Chondrocyte (in vitro differentiated cells): ENCODE results near the gene RHEB. TPM values are rescaled to one million over a fixed set of nuclear protein-coding genes. Genes with fewer than 3 reads are reported as not detected.
"Not testable (repeated sequence)": the region's sequence is repeated elsewhere in the genome, so short reads cannot be mapped to it uniquely, and the experiment has no call there.

Source experiments
- DNase-seq: peaks from one replicate; pipeline ENCODE4 v3.0.0; 2021; ENCODE audit warnings: mixed read lengths, low spot score
- H3K27ac Mint-ChIP-seq: one replicate; pipeline ENCODE4 v1.8.0; 2021; ENCODE audit warnings: mild to moderate bottlenecking, moderate library complexity, mixed read lengths; ENCODE audit not compliant: unreplicated experiment
- H3K27me3 Mint-ChIP-seq: 2 replicates; pipeline ENCODE4 v1.8.0; 2021; ENCODE audit warnings: low read depth, mixed read lengths
- H3K36me3 Mint-ChIP-seq: 2 replicates; pipeline ENCODE4 v1.8.0; 2021; ENCODE audit warnings: low read depth, mixed read lengths
- H3K4me1 Mint-ChIP-seq: 2 replicates; pipeline ENCODE4 v1.8.0; 2021; ENCODE audit warnings: low read depth, mild to moderate bottlenecking, mixed read lengths
- H3K4me3 Mint-ChIP-seq: one replicate; pipeline ENCODE4 v1.8.0; 2021; ENCODE audit warnings: mild to moderate bottlenecking, moderate library complexity, mixed read lengths; ENCODE audit not compliant: unreplicated experiment
- H3K9me3 Mint-ChIP-seq: 2 replicates; pipeline ENCODE4 v1.8.0; 2021; ENCODE audit warnings: low read depth, mixed read lengths
- CTCF ChIP-seq: fragments of 200-600 bp; sonication (generic); IDR thresholded peaks from 2 replicates; pipeline ENCODE4 v1.5.0; 2021; ENCODE audit warnings: antibody characterized with exemption, mild to moderate bottlenecking, moderate library complexity
- total RNA-seq: library from RNA; stranded (reverse); gene quantifications from 3 replicates; pipeline ENCODE4 v1.2.1, GENCODE V29; 2021

RHEB gene
- total RNA-seq, 1 donor from 2014 or later = 126 TPM

- Mint-ChIP-seq H3K9me3 (no peaks in the 10 kb centered on the region), H3K27ac (no peak overlapping the region), H3K4me1 (peaks cover 20% of the 10 kb centered on the region), H3K36me3 (peaks cover 2% of the 10 kb centered on the region), H3K27me3 (peaks cover 3% of the 10 kb centered on the region), H3K4me3 (no peak overlapping the region)
- DNase-seq = no peak
- no peak for TF ChIP-seq CTCF
These were observed 22.2 kb upstream of the RHEB start for GRCh38 chr7:151541709-151542499.

DNA sequence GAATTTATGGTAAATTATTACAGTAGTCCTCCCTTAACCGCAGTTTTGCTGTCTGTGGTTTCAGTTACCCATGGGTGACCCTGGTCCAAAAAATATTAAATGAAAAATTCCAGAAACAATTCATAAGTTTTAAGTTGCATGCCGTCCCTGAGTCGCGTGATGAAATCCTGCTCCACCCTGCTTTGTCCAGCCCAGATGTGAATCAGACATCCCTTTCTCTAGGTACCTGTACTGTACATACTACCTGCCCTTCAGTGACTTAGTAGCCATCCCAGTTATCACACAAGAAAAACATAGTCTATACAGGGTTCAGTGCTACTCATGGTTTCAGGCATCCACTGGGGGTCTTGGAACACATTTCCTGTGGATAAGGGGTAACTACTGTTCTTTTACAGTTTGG, 20.5 kb upstream of the RHEB start:
- H3K27me3 Mint-ChIP-seq = peaks cover 3% of the 10 kb centered on the region

DNA sequence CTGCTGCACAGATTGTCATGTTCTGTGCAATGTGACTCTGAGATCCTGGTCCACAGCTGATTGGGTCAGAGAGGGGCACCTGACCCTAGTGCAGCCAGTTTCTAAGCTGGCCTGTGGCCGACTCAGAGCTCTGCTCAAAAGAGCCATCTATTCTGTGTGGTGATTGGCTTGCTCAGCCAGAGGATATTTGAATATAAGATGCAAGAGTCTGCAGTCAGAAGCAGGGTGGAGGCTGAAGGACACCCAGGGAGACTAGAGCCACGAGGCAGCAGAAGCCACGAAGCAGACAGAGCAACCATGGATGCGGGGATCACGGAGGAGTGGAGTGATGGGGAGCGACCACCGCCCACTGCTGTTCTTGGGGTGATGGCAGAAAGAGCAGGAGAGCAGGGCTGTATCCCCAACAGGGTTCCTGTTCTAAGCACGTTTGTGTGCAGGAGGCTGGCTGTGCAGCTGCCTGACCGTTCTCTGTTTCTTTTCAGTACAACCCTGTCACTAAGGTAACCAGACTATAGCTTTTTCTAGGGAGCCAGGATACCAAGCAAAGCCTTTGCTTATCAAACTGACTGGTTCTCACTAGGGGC, 19.5 kb upstream of the RHEB start:
- H3K4me3 Mint-ChIP-seq = no peak overlapping the region
- TF ChIP-seq CTCF = no peak
- H3K4me1 Mint-ChIP-seq = peaks cover 20% of the 10 kb centered on the region

More for the DNA sequence above, 20.5 kb upstream of the RHEB start:
- no peak overlapping the region for H3K27ac Mint-ChIP-seq
- peaks cover 3% of the 10 kb centered on the region for H3K9me3 Mint-ChIP-seq
- peaks cover 20% of the 10 kb centered on the region for H3K4me1 Mint-ChIP-seq
- no peak overlapping the region for H3K4me3 Mint-ChIP-seq
- DNase-seq = no peak
- TF ChIP-seq CTCF = no peak
- H3K36me3 Mint-ChIP-seq = peaks cover 2% of the 10 kb centered on the region

GRCh38 chr7:151537818-151538561, 18.3 kb upstream of the RHEB start:
- H3K27ac Mint-ChIP-seq = no peak overlapping the region

More for the DNA sequence above, 19.5 kb upstream of the RHEB start:
- Mint-ChIP-seq H3K27ac (no peak overlapping the region), H3K36me3 (no peaks in the 10 kb centered on the region), H3K27me3 (peaks cover 3% of the 10 kb centered on the region), H3K9me3 (peaks cover 3% of the 10 kb centered on the region)
- DNase-seq = no peak

GRCh38 chr7:151536178-151536577, 16.5 kb upstream of the RHEB start:
- peaks cover 20% of the 10 kb centered on the region for H3K4me1 Mint-ChIP-seq
- H3K4me3 Mint-ChIP-seq, H3K27me3 Mint-ChIP-seq, H3K9me3 Mint-ChIP-seq, DNase-seq, H3K36me3 Mint-ChIP-seq: not testable (repeated sequence)
- peak overlapping the region; percentile 63 for H3K27ac Mint-ChIP-seq

More at GRCh38 chr7:151537818-151538561, 18.3 kb upstream of the RHEB start:
- no peaks in the 10 kb centered on the region for H3K36me3 Mint-ChIP-seq
- H3K4me1 Mint-ChIP-seq = peaks cover 20% of the 10 kb centered on the region
- H3K4me3 Mint-ChIP-seq = no peak overlapping the region
- peaks cover 3% of the 10 kb centered on the region for H3K9me3 Mint-ChIP-seq
- DNase-seq = no peak
- H3K27me3 Mint-ChIP-seq = no peaks in the 10 kb centered on the region
- no peak for TF ChIP-seq CTCF
